ENCODE data around the gene TEKT2.

The TEKT2 gene

DNA sequence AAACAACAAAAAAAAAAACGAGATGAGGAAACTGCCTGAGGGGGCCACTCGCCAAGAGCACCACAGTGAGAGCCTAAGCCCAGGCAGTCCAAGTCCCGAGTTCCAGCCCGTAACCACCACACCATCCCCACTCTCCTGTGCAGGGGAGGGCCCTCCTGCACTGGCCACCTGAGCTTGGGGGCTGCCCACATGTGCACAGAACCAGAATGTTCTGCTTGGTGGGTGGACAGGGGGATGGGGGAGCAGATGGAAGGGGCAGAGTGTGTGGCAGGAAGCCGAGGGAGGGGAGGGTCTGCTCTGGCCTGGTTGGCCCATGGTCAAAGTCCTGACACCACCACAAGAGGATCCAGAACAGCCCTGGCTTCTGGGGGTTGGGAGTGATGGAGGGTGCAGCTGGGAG is 22.4 kb downstream of the TEKT2 start:
- TF ChIP-seq, protein P1, sequence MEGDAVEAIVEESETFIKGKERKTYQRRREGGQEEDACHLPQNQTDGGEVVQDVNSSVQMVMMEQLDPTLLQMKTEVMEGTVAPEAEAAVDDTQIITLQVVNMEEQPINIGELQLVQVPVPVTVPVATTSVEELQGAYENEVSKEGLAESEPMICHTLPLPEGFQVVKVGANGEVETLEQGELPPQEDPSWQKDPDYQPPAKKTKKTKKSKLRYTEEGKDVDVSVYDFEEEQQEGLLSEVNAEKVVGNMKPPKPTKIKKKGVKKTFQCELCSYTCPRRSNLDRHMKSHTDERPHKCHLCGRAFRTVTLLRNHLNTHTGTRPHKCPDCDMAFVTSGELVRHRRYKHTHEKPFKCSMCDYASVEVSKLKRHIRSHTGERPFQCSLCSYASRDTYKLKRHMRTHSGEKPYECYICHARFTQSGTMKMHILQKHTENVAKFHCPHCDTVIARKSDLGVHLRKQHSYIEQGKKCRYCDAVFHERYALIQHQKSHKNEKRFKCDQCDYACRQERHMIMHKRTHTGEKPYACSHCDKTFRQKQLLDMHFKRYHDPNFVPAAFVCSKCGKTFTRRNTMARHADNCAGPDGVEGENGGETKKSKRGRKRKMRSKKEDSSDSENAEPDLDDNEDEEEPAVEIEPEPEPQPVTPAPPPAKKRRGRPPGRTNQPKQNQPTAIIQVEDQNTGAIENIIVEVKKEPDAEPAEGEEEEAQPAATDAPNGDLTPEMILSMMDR (conservative IDR thresholded peaks at IDR 0.05; ENCODE audit: low read length): no peak
- DNase-seq (ENCODE audit: low read depth): no peak
- H3K4me3 ChIP-seq (ENCODE audit: low read length): no peak overlapping the region

DNA sequence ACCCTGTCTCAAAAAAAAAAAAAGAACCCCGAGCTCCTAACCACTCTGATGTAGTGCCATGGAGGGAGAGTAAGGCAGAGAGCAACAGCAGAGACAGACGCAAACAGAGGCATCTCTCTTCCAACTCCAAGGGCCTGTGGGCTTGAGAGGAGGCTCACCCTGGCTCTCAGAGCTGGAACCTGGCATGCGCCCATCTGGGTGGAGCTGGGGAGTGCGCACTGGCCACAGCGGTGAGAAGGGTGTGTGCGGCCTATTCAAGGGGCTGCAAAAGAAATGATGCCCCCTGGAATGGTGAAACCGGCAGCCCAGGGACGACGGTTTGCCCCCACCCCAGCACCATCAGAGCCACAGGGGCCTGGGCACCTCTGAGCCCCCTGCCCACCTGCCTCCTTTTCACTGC is 23.5 kb downstream of the TEKT2 start:
- TF ChIP-seq, protein P1 (conservative IDR thresholded peaks at IDR 0.05; ENCODE audit: low read length): no peak
- no peak overlapping the region for H3K4me3 ChIP-seq (ENCODE audit: low read length)
- DNase-seq (ENCODE audit: low read depth): no peak

- peak; percentile 75 for DNase-seq (ENCODE audit: low read depth)
- no peak overlapping the region for H3K4me3 ChIP-seq (ENCODE audit: low read length)
- TF ChIP-seq, protein P1 (conservative IDR thresholded peaks at IDR 0.05; ENCODE audit: low read length): no peak
Observed at GRCh38 chr1:36108314-36108713, 24.4 kb downstream of the TEKT2 start.

DNA sequence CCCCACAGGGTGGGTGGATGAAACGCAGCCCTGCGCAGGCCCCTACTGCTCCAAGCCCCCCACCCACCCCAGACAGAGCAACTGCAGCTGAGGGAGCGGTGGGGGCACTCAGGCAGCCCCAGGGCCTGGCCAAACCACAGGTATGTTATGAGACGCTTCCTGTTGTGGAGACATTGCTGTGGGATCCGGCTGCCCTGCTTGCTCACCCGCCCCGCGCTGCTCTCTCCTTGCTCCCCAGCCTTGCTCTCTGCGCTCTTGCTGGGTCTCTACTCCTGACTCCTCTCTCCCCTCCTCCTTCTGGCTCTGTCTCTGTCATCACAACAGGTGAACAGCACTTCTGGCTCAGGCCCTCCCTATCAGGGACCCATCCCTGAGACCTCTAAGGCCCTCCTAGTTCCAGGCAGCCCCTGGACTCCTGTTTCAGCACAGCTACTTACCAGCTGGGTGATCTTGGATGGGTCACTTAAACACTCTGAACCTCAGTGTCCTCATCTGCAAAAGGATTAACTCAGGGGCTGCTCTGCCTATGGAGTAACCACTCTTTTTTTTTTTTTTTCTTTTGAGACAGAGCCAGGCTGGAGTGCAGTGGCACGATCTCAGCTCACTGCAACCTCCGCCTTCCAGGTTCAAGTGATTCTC is 25.3 kb downstream of the TEKT2 start:
- TF ChIP-seq, protein P1 (conservative IDR thresholded peaks at IDR 0.05; ENCODE audit: low read length): no peak
- peak; percentile 88 for DNase-seq (ENCODE audit: low read depth)
- H3K4me3 ChIP-seq (ENCODE audit: low read length): no peak overlapping the region

DNA sequence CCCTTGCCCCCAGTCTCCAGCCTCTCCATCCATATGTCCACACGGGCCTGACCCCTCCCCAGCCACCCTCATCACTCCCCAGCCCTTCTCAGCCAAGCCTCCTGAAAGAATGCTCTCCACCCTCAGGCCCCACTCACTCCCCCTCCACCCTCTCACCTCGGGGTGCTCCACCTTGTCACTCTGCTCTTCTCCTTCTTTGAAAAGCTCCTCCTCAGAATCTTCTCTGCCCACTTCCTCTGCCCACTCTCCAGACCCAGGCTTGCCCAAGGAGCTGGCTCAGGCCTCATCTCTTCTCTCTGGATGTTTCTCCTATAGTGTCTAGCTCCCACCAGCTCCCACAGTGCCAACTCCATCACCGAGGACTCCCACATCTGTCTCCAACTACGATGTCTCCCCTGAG is 27.3 kb downstream of the TEKT2 start:
- H3K4me3 ChIP-seq (ENCODE audit: low read length): no peak overlapping the region
- TF ChIP-seq, protein P1 (conservative IDR thresholded peaks at IDR 0.05; ENCODE audit: low read length): no peak
- DNase-seq (ENCODE audit: low read depth): no peak

DNA sequence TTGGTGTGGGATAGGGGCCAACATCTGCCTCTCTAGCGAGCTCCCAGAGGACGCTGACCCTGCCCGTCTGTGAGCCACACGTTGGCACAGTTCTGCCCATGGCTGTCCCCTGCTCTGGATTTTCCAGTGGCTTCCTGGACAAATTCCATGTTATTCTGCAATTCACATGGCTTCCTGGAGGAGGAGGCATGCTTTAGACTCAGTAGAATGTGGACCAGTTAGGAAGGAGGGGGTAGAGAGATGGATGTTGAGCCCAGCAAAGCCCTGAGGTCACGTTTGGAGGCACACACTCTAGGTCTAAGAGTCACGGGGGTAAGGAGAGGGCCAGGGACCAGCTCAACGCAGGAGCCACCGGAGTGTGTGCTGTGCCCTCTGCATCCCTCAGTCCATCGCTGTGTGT is 28.9 kb downstream of the TEKT2 start:
- DNase-seq (ENCODE audit: low read depth): no peak
- no peak overlapping the region for H3K4me3 ChIP-seq (ENCODE audit: low read length)
- TF ChIP-seq, protein P1 (conservative IDR thresholded peaks at IDR 0.05; ENCODE audit: low read length): no peak

GRCh38 chr1:36114371-36114770 is 30.5 kb downstream of the TEKT2 start:
- DNase-seq (ENCODE audit: low read depth): no peak
- TF ChIP-seq, protein P1 (conservative IDR thresholded peaks at IDR 0.05; ENCODE audit: low read length): no peak
- H3K4me3 ChIP-seq (ENCODE audit: low read length): no peak overlapping the region

Measured in AG10803 (cell line).